Measurements from ENCODE around the gene LAMA2.

LAMA2 gene

DNA sequence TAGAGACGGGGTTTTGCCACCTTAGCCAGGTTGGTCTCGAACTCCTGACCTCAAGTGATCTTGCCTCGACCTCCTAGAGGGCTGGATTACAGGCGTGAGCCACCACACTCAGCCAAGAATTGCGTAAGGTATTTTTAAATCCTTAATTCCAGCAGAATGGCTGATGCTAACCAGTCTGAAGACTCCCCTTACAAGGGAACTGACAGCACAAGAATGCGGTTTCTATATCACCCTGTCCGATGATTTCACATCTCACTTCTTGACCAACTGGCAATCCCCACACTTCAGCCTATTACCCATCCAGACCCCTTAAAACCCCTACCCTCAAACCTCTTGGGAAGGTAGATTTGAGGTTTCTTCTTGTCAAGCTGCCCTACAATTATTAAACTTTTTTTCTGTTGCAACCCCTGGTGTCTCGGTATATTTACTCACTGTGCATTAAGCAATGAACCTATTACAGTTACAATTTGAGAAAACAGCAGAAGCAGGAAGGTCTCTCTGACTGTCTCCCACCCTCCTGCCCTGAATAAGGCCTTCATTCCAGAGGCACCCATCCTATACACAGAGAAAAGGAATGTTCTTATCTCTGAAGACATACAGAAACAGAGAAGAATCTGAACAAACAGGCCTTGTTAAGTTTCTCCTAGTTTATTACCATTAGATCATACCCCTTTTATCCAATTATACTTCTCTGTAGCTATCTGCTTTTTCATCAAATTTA lies 662.1 kb downstream of the LAMA2 start:
- FAIRE-seq, result no peak

DNA sequence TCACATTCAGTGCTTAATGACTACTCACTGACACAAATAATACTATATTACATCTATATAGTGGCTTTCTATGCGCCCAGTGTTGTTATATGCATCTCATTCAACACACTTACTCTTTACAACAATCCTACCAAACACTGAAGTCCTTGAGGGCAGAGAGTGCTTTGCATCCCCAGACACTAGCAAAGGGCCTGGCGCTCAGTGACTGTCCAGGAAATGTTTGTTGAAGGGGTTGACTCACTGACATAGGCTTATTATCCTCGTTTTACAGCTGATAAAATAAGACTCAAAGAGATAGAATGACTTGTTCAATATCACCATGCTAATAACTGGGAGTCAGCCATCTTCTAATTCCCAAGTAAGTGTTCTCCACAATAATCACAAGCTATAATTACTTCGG lies 663.8 kb downstream of the LAMA2 start:
- no peak for FAIRE-seq

DNA sequence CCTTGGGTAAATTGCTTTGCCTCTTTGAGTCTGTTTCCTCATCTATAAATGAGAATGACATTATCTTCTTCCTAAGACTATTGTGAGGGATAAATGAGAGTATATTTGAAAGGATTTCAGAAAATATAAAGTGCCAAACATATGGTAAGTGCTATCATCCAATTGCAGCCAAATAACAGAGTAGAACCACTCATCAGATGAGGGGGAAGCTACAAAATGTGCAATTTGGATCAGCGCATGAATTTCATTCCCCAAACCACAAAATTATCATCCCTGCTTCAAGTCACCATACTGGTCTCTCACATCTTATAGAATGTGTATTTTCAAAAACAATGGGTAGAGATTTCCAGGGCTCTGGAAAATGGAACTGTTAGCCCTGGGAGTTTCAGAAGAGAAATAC lies 668.5 kb downstream of the LAMA2 start:
- FAIRE-seq, result no peak

DNA sequence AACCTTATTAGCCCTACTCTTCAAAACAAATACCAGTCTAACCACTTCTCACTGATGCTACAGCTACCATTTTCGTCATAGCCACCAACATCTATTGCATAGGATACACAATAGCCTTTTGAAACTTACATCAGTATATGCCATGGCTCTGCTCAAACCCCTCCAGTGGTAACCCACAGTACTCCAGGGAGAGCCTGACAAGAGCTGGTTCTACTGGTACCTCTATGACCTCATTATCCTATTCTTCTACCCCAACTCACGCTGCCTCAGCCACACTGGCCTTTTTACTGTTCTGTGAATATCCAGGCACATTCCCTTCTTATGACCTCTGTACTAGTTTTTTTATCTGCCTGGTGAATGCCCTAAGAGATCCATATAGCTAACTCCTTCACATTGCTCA lies 669.5 kb downstream of the LAMA2 start:
- no peak for FAIRE-seq

DNA sequence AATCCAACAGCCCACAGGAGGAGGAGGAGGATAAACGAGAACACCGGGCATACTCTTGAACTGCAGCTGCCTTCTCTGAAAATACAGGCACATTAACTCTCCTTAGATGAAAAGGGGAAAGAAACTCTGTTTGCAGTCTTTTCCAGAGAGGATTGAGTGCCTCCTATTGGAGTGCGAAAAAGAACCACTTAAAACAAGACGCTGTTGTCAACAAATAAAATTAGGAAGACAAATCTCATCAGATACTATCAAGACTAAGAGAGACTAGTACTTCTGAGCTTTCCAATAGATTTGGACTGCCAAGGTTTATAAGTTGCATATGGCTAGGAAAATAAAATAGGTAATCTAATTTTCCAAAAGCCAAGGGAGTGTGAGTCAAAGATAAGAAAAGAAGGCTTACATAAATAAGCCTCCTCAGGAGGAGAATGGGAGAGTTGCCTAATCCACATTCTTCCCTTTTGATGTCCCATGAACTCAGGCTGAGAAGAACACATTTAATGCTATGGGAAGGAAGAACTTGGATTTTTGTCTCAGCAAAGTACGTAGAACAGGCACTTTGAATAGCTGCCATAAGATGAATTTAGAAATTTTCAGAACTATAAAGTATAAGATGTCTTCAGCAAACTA lies 672.4 kb downstream of the LAMA2 start:
- FAIRE-seq, result no peak

DNA sequence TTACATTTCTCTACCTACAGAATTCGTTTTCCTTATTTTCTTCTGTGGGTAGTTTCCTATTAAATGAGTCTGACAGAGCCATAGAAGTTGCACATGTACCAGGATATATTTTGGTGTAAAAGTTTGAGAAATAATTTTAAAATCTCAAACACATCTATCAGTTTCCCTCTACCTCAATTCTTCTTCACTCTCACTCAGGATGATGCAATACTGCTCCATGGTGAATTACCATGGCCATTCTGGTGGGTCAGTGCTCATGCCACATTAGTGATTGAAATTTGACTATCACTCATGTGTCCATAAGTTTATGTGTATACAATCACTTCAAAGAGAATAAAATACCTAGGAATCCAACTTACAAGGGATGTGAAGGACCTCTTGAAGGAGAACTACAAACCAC lies 675.3 kb downstream of the LAMA2 start:
- no peak for FAIRE-seq

DNA sequence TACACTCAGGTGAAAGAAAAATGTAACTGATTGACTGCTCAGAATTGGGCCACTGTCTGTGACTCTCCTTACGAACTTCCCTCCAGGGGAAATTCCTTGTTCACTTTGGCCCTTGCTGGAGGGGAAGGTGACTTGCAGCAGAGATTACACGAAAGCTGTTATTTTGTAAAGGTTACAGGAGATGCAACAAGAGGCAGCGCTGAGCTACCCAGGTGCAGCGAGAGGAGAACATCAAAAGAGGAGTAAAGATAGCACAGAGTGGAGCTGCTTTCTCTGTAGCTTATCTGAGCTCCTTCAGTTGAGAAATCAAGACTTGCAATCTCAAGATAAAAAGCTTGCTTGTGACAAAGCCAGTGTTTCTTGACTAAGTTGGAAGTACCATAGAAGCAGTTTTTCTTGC lies 682.4 kb downstream of the LAMA2 start:
- FAIRE-seq, result no peak

DNA sequence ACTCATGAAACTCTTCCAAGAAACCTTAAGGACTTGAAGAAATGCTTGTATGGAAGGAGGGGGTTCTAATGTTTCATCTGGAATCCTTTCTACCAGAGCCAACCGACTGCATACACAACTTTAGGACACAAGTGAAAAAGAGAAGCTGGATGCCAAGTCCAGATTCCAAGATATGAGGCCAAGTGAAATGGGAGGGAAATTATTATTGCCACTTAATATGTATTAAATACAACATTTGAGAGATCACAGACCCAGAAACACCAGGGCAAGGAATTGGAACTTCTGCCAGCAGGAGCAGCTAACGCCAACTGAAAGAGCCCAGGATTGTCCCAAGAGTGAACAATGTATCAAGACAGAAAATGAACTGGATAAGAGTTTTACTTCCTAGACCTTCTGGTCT lies 682.9 kb downstream of the LAMA2 start:
- no peak for FAIRE-seq

All from TTC549 (cell line).